ENCODE data around the gene EIF4A3. TPM values are rescaled to one million over a fixed set of nuclear protein-coding genes. Genes with fewer than 3 reads are reported as not detected.

EIF4A3 gene
- total and polyA plus RNA-seq, 9 of the 15 experiments (the other 6 are each of a cell fraction or from before 2014, with no cell fraction given) = 62.7 to 171 (median 127) TPM

- TF ChIP-seq BRF1 (IDR thresholded peaks at IDR 0.05; ENCODE audit: borderline replicate concordance, extremely low read depth, insufficient read length) = no peak
Observed at GRCh38 chr17:80147035-80147822, at the start of gene EIF4A3 (continued).

- in situ Hi-C loops (cut with MboI) (loop anchor here (10.0 kb wide), 1 partner anchor 788 kb away; no protein-coding TSS in a partner anchor), intact Hi-C loops (cut with micrococcal nuclease) (loop anchor here (2.0 to 5.0 kb wide), 2 partner anchors 168 to 216 kb away; no protein-coding TSS in a partner anchor)
- Histone ChIP-seq H3K27ac (ENCODE audit: extremely low read depth, low read depth, low read length) (no peak overlapping the region), H4K20me1 (replicated peaks; ENCODE audit: control insufficient read depth, insufficient read depth, low read length) (no peaks in the 10 kb centered on the region), H3K9ac (ENCODE audit: insufficient read depth in 1 of 2, low read depth in 2 of 2, low read length in 2 of 2) (peak overlapping the region in 1 of 2 experiments; percentile 19; a peak in 1 of 4 replicates), H2AFZ (ENCODE audit: low read depth, low read length) (no peak overlapping the region), H3K4me1 (replicated peaks in 1 of 2; ENCODE audit: control insufficient read depth in 2 of 2, insufficient read depth in 2 of 2, low read length in 2 of 2) (peaks cover 0 to 15% of the 10 kb centered on the region in 2 experiments; a peak in 2 of 5 replicates), H3K4me3 (no peak overlapping the region), H3K79me2 (ENCODE audit: control insufficient read depth, insufficient read depth, low read length) (no peaks in the 10 kb centered on the region), H3K9me1 (ENCODE audit: control insufficient read depth, insufficient read depth, low read length) (no peaks in the 10 kb centered on the region), H3K9me3 (replicated peaks; ENCODE audit: control insufficient read depth, insufficient read depth, low read depth, low read length) (no peaks in the 10 kb centered on the region), H3K4me2 (ENCODE audit: insufficient read depth, low read length) (no peak overlapping the region), H3K27me3 (ENCODE audit: control insufficient read depth in 2 of 2, insufficient read depth in 2 of 2, low read length in 2 of 2) (peaks cover 26 to 44% of the 10 kb centered on the region in 2 experiments; a peak in 4 of 5 replicates), H3K36me3 (ENCODE audit: control insufficient read depth, insufficient read depth, low read length) (no peaks in the 10 kb centered on the region)
- no peak for TF ChIP-seq MCM5 (IDR thresholded peaks at IDR 0.05; ENCODE audit: low read depth)
- TF ChIP-seq SRF (CRISPR knock-in tag; IDR thresholded peaks at IDR 0.05) = no peak
- TF ChIP-seq XRCC4 (IDR thresholded peaks at IDR 0.05; ENCODE audit: extremely low read depth, insufficient read depth, insufficient read length) = no peak
- ChIA-PET CTCF (ENCODE audit: low intra/inter-chr PET ratio) (interaction anchor here (0.7 to 1.0 kb wide), 2 partner anchors 96 to 191 kb away, joined by 3 read pairs; no protein-coding TSS in a partner anchor), POLR2A (no interaction called here)
- BruUV-seq (replicated peaks) = no TSS peak
- no peak for ATAC-seq
- WGBS (ENCODE audit: insufficient coverage, low coverage, missing lambda C conversion rate) = 78% methylated on average over 7 of the region's 7 CpGs
- no peak for DNase-seq (ENCODE audit: extremely low read depth in 1 of 4, low spot score in 3 of 4)
- no peak for FAIRE-seq
Observed at GRCh38 chr17:80196652-80197051, 49.7 kb upstream of the EIF4A3 start.
